NCI-H2171 treated with DMSO at 0.1 percent for 48 hours (cell line): Measurements from ENCODE around the gene NRXN3.
"Not testable (repeated sequence)": the region's sequence is repeated elsewhere in the genome, so short reads cannot be mapped to it uniquely, and the experiment has no call there.

ENCODE experiments used
- DNase-seq: peaks from one replicate; lab custom pipeline; 2025; lab: John Stamatoyannopoulos, UW

Gene NRXN3

DNA sequence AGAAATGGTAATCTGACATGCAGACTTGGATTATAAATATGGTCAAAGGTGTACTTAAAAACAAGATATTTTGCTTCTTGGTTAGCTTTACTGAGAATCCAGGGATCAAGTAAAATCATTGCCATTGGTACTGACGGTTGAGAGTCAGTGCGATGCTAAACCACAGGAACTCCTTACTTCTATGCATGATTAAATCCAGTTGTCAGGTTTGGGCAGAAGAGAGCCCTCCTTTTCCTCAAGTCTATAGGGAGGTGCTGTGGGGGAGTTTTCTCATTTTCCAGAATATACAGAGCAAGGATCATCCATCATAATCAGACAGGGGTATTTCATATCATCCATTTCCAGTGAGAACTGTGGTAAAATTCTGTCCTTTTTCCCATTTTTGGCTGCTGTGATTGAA is 839.1 kb downstream of the NRXN3 start:
- DNase-seq = no peak

DNA sequence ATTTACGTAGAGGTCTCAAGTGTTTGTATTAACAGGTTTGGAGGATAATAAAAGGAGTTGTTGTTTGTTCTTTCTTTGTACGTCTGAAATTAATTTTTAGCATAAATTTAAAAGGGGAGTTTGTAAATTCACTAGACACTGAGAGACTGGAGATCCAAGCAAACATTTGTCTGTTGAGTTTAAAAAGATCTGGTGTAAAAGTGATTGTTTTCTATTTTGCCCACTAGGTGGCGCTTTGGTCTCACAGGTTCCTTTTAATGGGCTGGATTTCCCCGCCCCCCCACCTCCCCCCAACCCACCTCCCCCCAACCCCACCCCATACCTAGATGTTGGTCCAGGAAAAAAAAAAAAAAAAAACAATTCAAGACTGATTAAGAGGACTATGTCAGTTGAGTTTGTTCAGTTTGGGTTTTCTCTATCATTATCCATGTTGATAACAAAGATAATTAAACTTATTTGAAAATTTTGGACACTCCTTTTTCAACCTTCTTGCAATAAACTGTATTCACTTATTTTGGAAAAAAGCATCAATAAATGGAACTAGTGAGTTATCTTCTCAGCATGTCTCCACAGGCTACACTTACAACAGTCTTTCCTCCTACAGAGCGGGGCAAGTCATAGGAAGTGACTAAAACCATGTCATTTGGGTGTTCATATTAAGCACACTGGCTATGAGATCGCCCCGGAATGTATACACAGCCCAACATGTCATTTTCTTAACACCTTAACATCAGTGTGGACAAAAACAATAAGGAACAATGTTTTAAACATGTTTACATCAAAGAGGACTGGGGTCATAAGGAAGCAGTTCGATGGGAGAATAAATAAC is 841.1 kb downstream of the NRXN3 start:
- DNase-seq = peak; percentile 85

DNA sequence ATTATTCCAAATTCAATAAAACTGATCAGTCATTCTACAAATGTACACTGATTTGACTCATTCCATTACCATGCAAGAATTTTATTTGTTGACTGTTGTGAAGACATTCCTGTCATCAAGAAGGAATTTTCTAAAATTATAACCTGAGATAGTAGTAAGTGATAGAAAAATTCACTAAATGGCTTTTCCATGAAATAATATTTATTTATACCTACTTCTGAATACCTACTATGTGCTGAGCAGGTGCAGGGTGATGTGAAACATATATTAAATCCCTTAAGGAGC is 841.7 kb downstream of the NRXN3 start:
- no peak for DNase-seq

DNA sequence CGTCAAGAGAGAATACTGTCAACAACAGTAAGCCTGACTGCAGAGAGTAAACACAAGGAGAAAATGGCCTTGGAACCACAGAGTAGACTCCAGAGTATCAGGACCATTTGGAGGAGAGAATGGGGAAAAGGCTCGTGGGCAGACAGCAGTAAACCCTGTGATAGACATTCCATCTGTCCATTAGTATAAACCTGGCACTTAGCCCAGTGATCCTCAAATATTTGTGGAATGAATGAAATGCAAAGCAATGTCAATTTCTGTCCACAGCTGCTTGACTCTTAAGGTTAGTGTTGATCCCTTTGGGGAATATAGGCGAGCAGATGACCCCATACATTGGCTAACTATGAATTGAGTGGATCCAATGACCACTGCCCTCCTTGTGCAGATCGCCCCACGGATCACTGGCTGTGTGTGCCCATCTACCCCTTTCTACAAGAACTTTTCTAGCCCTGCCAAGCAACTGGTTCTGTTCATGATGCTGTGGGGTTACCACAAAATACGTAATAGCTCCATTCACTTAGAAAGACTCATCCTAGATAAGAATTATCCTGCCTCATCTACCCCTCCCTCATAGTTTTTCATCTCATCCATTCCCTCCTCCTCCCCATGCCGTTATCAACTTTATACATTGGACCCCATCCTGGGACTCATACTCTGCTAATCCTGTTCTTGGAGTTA is 846.8 kb downstream of the NRXN3 start:
- DNase-seq = peak; percentile 56

DNA sequence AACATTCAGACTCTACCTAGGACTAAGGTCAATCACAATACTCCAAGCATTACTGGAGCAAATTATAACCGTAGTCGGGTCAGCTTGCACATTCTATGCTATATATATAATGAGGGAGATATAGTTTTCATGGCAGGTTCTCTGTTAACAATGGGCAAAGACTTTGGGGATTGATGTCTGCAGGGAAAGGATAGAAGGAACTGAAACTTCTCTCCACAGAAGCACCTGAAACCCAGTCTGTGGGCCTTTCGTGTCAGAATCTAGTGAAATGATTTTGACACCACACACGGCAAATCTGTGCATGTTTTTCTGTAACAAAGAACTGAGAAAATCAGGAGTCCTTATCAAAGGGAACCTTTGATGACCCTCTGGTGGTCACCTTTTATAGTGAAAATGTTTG is 847.4 kb downstream of the NRXN3 start:
- DNase-seq = no peak

DNA sequence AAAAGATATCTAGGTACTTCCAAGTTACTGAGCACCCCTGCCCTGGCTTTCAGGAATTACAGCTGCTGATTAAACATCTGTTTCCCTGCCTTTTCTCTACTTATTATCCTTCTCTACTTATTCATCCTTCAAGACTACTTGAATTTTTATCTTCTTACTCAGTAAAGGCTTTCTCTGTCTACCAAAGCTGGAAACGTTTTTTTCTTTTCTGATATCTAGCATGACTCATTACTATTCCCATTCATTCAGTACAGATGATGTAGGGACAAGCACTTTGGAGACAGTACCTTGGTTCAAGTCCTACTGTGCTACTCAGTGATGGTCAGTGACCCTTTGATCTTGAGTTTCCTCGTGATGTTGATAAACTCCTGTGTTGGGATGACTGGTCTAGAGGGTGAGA is 848.7 kb downstream of the NRXN3 start:
- DNase-seq = no peak

DNA sequence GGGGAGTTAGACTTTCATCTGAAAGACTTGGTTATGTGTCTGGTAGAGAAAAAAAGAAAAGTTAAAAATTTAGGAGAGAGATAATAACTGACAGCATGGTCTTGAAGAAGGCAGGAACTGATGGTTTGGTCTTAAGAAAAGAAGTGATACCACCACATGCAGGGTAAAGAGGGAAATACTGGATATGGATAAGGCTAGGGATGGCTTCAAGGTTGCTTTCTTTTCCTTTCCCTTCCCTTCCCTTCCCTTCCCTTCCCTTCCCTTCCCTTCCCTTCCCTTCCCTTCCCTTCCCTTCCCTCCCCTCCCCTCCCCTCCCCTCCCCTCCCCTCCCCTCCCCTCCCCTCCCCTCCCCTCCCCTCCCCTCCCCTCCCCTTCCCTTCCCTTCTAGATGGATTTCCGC is 849.7 kb downstream of the NRXN3 start:
- DNase-seq = not testable (repeated sequence)

DNA sequence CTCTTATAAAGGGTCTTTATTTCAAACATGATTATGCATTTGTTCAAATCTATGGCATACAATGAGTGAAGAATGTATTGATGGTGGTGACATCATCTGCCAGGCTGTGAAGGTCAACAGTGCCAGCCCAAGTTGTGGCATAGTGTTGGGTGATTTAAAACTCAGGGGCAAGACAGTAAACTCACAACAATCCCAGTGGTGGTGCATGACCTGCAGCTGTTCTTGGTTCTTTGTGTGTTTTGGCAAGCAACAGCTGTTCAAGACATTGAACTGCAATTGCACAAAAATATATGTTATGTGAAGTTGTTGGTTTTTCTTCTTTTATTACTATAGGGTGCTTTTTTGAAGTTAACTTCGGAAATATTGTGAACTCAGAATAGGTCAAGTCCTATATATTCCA is 851.6 kb downstream of the NRXN3 start:
- no peak for DNase-seq

DNA sequence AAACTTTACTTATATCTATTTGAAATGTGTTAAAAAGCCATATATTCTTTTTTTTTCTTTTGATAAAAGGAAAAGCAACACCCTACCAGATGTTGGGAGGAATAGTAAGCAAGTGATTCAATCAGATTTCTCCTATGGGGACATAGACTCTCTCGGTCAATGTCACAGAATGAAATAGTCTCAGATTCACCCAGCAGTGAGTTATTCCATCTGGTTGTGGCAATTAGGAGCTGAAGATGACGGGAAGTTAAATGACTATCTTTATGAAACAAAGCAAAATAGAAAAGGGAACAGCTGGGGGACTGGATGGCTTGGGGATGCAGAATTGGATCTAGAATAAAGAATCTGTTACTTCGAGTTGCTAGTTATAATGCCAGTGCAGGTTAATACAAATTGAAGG is 857.0 kb downstream of the NRXN3 start:
- DNase-seq = no peak

DNA sequence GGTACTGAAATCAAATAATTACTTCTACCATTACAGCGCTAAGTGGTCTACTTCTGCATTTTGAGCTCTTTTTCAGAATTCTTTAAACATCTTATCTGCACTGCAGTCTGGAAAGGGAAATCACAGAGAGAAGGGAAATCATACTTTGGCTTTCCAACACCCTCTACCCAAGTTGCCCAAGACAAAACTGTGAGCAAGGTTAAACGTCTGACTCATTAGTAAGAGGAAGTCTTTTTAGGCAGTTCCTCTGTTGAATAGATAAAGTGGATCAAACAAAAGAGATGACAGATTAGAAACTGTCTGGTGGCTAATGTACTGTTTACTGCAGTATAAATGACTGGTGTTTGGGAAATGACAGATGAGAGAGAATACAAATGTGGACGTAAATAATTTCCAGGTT is 858.1 kb downstream of the NRXN3 start:
- DNase-seq = no peak

DNA sequence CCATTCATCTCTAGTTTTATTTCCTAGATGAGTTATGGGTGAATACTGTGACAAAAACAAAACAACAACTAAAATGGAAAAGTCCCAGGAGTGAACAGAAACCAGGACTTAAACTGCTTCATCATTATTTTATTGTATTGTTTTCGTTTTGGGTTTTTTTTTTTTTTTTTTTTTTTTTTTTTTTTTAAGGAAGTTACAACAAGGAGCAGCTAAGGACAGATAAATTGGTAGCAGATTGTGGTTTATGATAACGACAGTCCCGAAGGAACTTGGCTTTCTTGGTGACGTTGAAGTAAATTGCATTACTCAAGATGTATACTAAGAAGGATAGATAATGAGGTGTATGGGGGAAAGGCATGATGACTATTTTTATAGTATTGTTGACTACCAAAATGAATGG is 866.3 kb downstream of the NRXN3 start:
- no peak for DNase-seq

DNA sequence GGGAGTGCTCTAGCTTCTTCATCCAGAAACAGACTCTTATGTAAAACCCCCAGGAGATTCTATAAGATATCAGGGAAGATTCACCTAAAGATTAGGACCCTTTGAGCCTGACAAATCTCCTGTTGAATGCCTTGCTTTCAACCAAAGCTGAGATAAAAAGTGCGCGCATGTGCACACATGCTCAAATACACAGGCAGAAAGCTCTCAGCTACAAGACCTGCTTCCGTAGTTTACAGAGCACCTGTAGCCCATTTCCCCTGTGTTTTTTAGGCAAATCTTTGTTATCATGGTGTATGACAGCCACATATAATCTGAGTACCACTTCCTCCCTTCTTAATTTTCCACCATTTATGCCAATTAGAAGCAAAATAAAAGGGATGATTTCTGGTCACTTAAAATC is 866.9 kb downstream of the NRXN3 start:
- DNase-seq = no peak

DNA sequence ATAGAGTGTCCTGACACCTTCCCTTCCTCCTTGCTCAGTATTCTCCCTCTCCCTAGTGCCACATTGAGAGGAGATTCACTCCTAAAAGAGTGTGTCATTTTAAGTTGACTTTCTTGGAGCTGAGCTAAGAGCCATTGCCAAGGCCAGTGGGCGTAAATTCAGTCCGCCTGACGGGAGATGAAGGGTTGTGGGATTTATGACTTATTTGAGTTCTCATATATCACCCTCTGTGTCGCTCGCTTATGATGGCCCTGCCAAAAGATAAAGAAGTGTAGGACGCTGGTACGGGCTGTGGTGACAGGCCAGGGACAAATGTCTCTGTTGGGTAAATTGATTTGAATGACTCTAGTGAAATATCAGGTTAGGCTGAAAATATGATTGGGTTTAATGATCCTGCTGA is 867.4 kb downstream of the NRXN3 start:
- no peak for DNase-seq

DNA sequence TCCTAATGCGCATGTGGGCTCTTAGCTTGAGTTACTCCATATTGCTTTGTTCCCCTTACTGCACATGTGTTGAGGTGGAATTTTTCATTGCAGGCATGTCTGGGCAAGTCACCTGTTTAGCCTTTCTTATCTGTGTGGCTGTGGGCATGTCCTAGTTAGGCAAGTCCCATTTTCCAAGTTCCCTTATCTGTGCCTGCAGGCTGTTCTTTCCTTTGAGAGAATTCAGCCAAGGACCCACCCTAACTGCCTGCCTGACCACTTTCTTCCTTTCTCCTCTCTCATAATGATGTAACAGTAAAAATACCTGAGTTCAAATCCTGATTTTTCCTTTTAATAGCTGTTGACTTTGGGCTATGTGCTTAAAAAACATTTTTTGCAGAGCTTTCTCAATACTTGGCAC is 870.6 kb downstream of the NRXN3 start:
- DNase-seq = peak; percentile 20

DNA sequence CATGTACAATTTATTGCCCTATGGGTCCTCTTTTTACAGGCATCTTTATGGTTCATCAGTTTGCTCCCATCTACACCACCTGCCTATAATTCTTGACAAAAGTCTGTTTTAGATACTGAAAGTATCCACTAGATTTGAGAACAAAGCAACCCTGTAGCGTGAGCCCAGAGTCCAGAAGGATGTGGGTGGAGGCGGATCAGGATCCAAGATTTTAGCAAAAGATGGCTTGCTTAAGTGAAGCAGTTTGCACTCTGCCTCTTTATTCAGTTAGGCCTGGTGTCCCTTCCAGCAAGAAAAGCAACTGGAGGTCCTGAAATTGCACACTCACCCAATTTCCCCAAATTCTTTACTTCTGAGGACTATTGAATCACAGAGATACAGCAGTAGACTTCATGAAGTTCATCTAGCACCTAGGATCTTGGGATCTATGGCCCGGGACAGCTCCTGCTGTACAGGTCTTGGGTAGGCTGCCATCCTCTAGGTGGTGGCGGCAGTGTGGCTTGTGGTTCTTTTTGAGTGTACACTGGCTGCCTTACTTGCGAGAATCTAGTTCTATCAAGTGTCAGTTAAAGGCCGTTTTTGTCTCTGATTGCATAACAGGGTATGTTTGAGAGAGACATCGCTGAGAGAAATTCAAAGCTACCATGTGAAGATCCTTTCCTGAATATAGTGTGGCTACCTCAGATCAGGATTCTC is 873.2 kb downstream of the NRXN3 start:
- no peak for DNase-seq

DNA sequence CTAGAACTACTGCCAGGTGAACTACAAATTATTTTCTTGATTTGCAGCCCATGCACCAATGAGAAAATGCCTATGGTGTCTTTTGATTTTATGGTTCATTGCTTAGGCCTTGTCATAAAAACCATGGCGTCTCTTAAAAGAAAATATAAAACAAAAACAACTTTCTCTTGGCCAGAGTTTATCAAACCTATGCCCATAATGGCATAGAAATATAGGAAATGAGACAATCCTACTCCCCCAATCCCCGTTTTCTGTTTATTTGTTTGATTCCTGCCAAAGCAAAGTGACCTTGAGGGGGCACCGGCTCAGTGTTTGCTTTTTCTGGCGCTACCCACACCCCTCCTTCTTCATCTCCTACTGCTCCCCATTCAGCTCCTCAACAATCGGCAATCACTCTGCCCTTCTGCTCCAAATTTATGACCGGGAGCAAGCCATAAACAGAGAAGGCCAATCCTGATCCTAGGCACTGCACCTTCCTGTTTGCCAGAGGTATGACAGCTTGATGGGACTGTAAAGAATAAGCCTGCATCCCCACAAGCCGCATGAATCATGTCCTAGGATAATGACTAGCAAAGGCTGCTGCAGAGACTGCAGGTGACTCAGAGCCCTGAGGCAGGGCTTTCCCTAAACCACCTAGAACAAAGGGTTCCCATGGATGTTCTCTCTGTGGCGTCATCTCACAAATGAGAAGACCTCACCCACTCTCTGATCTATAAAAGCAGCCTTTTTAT is 874.9 kb downstream of the NRXN3 start:
- DNase-seq = no peak

DNA sequence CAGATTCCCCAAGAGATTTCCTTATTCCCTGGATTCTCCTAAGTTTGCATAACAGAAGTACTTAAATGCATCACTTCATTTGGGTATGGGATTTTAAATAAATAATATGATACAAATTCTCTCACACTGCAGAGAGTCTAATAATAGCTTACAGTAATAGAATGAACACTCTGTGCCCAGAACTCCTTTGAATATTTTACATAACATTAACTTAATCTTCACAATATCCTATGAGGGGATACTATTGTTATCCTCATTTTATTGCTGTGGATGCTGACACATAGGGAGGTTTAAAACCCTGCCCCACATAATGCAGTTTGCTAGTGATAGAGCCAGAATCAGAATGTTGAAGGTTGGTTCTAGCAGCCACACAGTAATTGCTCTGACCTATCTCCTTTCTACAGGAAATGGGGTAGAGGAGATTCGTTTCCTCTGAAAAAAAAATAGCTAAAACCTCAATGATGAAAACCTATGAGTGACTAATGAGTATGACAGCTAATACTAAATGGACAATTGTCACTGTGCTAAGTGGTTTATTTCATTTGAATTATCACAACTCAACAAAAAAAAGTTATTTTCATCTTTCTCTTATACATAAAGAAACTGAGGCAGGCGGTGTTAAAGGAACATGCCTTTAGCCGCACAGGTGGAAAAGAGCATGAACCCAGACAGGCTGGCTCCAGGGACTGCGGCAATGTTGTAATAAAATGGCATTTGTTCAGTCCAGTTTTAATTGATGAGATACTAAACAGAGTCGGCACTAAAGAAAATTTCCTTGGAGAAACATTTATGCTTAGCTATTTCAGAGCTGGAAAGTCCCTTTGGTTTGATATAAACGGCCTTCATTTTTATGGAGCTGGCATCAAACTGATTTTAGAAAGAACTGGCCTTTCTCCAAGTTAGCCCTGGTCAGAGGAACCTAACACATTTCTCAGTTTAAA is 880.9 kb downstream of the NRXN3 start:
- DNase-seq = no peak

DNA sequence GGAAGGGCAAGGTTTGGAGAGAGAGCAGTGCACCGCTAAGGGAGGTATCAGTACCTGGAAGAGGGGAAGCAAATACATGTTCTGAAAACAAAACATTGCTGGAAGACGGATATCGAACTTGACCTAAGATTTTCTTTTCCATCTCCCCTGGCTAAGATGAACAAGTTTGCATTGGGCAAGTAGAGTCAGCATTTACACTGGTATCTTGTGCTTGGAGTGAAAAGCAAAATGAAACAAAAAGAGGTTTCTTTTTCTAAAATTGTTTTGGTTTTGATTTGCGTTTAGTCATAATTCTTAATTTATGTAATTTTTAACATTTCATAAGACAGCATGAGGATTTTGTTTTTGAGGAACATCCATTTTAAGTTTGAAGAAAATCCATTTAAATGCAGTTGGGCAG is 881.6 kb downstream of the NRXN3 start:
- DNase-seq = no peak

DNA sequence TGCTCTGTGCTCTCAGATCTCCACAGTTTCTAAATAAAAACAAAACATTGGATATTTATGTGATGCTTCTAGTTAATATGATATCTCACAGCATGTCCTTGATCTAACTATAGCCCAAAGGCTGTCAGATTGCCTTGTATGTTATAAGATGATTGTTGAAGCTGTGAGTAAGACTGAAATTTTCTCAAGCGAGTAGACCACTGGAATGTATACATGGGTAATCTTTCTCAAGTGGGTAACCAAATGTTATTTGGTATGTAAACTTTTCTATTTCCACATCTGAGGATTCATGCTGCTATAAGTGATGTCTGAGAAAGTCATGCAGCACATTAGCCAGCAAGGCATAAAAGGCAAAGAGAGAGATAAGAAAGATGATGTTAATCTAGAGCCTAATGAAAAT is 886.7 kb downstream of the NRXN3 start:
- DNase-seq = no peak

DNA sequence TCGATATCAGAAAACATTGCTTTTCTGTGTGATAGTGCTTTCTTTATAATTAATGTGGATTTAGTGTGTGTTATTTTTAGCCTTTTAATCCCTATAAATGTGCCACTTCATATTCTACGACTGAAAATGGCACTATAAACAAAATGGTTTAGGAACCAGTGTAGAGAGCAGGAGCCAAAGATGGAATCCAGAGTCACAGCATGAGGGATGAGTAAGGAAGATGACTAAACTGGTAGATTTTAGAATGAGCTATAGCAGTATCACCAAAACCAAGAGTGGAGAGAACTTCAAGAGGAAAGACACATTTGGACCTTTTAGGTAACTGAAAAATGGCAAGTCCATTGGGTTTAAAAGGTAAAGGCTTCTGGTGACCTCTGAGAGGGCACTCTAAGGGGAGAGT is 887.2 kb downstream of the NRXN3 start:
- DNase-seq = no peak

DNA sequence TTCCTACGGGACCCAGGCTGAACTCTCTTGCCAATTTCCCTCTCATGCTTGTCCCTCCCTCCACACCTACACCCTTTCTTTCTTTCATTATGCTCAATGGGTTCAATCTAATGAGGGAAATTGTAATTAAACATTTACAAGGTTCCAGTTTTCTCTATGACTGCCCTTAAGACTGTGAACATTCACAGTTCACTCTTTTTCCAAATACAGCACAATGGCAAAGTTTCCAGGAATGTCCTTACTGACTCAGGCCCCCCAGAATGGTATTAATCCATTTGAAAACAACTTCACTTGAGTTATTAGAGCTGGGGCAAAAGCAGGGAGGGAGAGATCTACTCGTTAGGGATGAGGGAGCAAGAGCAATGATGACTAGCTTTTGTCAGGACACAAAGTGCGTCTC is 892.1 kb downstream of the NRXN3 start:
- DNase-seq = no peak

DNA sequence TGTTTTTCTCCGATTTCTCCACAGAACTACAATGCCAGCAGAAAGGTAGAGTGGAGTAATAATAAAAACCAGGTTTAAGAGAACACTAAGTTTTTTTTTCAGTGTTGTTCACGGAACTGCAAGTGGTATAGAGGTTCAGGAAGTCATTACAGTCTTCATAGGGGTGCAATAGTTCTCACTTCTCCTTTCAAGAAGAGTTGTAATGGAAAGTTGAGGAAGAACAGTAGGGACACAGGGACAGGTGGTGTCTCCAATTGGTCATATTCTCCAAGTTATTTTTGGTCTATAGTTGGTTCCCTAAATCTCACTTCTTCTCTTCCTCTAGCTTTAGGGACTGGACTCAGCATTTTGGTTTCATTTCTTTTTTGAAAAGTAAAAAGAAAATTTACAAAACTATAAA is 894.0 kb downstream of the NRXN3 start:
- DNase-seq = no peak
